NOMO-1 treated with DMSO at 0.1 percent for 48 hours (cell line): ENCODE data around the gene APBA1.

Experiments used
- DNase-seq: peaks from one replicate; lab custom pipeline; 2025; ENCODE audit not compliant: unreplicated experiment; lab: John Stamatoyannopoulos, UW

Gene APBA1

GRCh38 chr9:69485466-69485865 lies 186.7 kb downstream of the APBA1 start:
- no peak for DNase-seq

DNA sequence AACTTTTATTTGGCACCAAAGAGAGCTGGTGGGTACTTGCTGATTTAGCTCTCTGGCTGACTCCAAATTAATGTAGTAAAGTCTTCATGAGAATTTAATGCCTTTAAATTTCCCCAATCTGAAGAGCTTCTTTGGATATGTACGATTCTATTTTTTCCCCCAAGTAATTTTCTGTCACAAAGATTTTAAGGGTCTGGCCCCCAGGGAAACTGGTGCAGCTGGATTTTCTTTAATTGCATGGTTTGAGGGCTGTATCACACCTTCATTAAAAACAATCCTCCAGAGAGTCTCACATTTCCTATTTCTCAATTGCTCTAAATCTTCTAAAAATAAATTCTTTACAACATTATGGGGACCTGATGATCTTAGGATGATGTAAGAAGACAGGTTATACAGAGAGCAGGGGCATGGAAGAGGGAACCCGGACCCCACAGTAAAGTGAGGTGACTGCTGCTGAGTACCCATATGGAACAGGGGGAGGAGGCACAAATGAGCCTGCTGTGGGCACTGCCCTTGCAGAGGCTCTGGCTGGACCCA lies 188.2 kb downstream of the APBA1 start:
- no peak for DNase-seq

DNA sequence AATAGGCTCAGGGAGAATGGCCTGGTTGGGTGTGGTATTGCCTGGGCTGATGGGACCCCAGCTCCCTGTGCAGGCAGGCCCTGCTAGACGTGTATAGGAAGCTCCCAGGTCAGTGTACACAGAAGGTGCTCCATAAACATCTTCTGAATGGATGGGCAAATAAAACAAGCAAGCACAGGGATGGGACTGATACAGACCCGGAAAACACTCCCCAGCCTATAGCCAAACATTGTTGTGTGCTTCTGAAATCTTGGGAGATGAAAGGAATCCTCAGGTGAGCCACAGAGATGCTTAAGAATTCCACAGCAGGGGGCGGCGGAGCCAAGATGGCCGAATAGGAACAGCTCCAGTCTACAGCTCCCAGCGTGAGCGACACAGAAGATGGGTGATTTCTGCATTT lies 195.4 kb downstream of the APBA1 start:
- no peak for DNase-seq

GRCh38 chr9:69476016-69476415 lies 196.2 kb downstream of the APBA1 start:
- DNase-seq: no peak

- DNase-seq: no peak
Measured at GRCh38 chr9:69474821-69475220, 197.3 kb downstream of the APBA1 start.

GRCh38 chr9:69472101-69472620 lies 200.0 kb downstream of the APBA1 start:
- no peak for DNase-seq

DNA sequence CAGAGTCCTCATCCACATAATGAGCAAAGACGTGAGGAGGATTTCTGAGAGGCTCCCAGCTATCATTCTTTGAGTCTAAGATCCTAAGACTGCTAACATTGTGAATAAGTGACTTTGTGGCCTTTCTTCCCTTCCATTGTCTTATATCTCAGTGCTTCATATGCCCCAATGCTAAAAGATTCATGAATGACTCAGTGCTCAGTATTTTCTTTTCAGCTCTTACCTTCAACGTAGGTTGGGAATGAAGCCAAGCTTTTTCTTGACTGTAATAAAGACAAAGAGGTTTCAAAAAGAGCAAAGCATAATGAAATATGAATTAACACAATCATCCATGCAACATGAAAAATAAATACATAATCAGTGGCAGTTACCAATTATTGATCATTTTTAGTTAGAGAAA lies 200.7 kb downstream of the APBA1 start:
- DNase-seq: no peak

DNA sequence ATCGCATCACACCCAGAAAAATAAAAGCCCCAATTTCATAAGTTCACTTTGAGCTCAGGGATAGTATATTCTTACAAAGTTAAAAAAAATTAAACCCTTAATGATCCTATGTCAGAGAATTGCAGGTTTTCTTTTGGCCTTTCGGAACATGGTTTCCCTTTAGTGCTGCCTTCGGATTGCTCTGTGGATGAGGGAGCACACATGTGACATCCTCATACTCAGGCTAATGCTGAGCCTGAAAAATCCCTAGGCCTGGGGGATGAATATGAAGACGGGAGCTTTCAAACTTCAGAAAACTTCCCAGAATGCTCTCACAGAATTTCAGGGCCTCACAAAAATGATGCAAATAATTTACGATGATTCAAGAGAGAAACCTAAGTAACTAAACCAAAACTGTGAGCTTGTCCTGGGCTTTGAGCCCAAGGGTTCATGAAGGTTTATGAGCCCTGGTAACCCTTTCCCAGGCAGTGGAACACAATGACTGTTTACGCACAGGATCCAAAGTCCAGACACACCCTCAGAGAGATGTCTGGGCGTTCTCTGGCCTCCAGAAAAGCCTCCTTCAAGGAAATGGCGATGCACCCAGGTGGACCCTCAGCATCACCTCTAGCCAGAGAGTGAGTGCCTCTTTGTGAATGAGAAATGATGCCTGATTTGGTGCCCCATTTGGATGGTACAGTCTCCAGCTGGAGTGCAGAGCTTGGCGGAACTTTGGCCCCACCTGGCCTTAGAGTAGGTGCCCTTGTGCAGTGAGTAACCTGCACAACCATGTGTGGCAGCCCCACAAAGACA lies 201.8 kb downstream of the APBA1 start:
- no peak for DNase-seq

DNA sequence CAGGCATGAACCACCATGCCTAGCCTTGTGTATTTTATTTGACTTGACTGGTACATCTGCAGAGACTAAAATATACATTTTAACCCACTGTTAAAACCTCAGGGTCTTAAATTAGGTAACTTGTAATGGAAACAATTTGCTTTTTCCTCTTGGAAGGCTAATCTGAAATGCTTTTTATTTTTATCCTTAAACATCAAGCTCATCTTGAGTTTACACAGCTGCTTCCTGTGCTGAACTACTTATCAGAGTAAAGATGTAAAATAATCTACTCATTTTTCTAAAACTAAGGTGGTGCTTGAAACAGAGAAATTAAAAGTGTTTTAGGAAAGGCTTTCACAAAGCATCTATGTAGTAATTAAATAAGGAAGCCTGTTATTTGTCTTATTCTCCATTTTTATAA lies 203.0 kb downstream of the APBA1 start:
- DNase-seq: no peak

DNA sequence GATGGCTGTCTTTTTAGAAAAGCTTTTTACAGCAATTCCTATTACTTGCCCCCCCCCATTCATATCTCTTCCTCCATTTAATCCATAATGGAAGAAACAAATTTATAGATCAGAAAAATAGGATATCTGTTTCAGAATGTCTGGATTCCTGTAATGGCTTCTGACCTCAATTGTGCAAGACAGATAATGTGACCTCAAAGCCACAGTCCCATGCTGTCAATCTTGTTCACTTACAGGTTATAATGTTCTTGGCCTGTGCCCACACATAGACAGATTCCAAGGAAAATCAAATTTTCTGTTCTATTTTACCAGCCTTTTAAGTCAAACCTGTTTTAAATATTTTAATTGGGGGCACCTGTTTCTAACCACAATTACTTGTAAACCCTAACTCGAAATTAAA lies 203.8 kb downstream of the APBA1 start:
- no peak for DNase-seq

GRCh38 chr9:69466151-69466550 lies 206.0 kb downstream of the APBA1 start:
- no peak for DNase-seq

GRCh38 chr9:69465473-69465872 lies 206.7 kb downstream of the APBA1 start:
- no peak for DNase-seq

GRCh38 chr9:69463497-69464068 lies 208.6 kb downstream of the APBA1 start:
- DNase-seq: no peak

DNA sequence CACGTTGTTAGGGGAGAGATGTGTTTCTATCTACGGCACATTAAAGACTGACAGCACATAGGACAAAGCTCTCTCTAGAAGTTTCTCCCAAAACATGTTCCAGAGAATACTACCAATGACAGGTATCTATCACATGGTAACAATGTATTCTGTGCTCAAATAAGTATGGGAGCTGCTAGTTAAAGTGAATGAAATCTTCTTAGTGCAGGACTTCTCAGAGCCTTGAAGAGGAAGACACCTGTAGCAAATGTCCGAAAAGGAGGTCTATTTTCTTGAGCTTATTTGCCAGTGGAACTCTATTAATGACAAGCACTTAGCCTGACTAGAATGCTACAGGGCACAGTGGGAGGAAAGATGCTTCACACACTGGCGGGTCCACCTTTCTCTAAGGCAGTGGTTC lies 209.8 kb downstream of the APBA1 start:
- no peak for DNase-seq

DNA sequence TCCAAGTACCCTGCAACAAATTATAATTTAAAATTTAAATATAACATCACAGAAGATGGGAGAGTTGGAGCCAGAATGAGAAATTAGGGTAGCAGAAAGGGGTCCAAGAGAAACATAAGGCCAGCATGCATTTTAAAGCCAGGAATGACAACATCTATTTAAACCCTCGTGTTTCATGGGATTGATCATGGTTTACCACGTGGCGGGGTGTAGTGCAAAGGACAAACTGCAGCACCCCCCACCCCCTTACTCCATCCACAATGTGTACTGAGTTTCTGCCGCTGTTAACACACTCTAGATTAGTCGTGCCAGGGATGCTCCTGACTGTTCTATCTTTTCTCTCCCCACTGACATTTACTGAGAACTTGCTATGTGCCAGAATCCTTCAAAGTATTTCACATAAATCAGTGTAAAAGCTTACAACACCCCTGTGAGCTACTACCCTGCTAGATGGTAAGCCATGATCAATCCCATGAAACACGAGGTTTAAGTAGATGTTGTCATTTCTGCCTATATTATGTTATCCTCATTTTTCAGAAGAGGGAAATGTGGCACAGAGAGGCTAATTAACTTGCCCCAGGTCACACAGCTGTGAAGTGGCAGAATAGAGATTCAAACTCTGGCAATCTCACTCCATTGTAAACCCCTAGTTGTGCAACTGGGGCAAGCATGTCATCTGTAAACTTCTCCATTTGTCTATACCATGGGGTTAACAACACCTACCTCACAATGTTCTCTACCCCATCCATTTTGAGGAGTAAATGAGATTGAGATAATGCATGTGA lies 210.9 kb downstream of the APBA1 start:
- DNase-seq: no peak

GRCh38 chr9:69460012-69460411 lies 212.2 kb downstream of the APBA1 start:
- no peak for DNase-seq

GRCh38 chr9:69458176-69458575 lies 214.0 kb downstream of the APBA1 start:
- DNase-seq: no peak

- DNase-seq: no peak
Measured at GRCh38 chr9:69456201-69456600, 216.0 kb downstream of the APBA1 start.

DNA sequence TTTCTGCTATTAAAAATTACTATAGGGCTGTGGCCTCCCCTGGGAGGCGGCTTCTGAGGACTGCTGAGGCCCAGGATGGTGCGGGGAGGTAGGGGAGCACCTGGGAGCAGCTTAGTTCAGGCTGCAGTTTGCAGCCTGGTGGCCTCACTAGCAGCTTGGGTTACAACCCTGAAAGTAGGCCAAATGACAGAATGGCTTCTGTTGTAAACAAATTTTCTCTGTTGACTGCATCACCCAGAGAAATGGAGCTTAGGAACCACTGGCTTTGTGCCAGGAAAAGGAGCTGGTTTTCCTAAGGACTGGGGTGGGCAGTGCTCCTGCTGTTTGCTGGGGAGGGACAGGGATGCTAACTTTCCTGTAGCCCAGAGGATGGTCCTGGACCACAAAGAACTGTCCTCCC lies 216.9 kb downstream of the APBA1 start:
- DNase-seq: no peak

DNA sequence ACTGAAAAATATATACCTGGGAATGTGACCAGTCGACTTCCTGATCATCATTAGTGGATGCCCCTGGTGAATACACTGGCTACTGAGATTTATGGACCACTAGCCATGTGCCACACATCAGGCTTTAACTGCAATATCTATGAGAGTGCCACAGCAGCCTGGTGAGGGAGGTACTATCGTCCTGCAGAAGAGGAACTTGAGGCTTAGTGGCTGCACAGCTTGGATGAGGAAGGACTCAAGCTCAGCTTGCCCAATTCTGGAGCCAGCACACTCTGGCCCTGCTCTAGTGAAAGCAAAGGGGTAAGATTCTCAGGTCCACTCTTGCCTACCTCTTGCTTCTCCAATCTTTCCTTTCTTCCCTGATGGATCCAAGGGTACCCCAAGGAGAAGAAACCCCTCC lies 217.8 kb downstream of the APBA1 start:
- peak; percentile 0 for DNase-seq

DNA sequence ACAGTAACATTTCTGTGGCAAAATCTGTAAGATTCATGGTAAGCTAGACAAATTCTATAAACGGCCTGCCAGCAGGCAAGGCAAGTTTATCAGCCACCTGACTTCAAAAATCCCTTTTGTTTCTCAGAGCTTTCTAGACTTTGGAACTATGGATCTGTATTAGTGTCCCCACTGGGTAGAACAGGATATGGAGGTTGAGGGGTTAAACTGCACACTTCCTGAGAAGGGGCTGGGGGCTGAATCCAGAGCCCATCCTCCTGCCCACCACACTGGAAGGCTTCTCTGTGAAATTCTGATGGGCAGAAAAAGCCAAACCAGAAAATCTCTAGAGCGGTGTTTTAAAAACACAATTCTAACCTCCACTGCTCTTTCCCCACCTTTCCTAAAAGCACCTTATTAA lies 218.4 kb downstream of the APBA1 start:
- DNase-seq: no peak
